HCT116 (cell line): ENCODE measurements around the gene PLA2G2D. TPM values are rescaled to one million over a fixed set of nuclear protein-coding genes. Genes with fewer than 3 reads are reported as not detected.

ENCODE experiments used
- ATAC-seq: fragments of 200-7000 bp; cut with Tn5 transposase; 2 replicates; pipeline ENCODE4 v1.9.1; 2020; ENCODE audit warnings: mild to moderate bottlenecking, moderate library complexity
- BruUV-seq: library from RNA; stranded (reverse); fragments of 400-500 nt; replicated peaks from 2 replicates; lab custom pipeline; 2021; lab: Mats Ljungman, UMichigan
- CTCF ChIA-PET: fragments of 300-600 bp; sonication (Branson Sonifier 250); formaldehyde crosslinking; loops from one replicate; lab custom pipeline; 2021; ENCODE audit warnings: antibody characterized with exemption; lab: Charles Lee
- POLR2A ChIA-PET: fragments of 300-600, 350-600 bp; sonication (Branson Sonifier 250); formaldehyde crosslinking; loops from one replicate; lab custom pipeline; 2021; ENCODE audit warnings: antibody characterized with exemption; lab: Charles Lee
- RAD21 ChIA-PET, 2 experiments: fragments of 300-600 bp; sonication (Branson Sonifier 250); formaldehyde crosslinking; loops; one replicate each; lab custom pipeline; 2023; ENCODE audit warnings: low total read pairs in 2 of 2; ENCODE audit not compliant: uncharacterized antibody in 2 of 2, unreplicated experiment in 2 of 2, low non-redundant PET in 1 of 2; lab: Charles Lee
- DNase-seq: peaks from one replicate; pipeline ENCODE4 v3.0.0-alpha.2; 2010; ENCODE audit warnings: low read depth, low spot score
- H2AFZ ChIP-seq: fragments of 200-600 bp; shearing (Covaris generic), sonication (generic); 2 replicates; pipeline ENCODE4 v1.6.1; 2017; ENCODE audit warnings: low read depth, mixed run types, mixed read lengths, antibody characterized with exemption, low read length; ENCODE audit not compliant: poor library complexity, severe bottlenecking
- H3K27ac ChIP-seq: 2 replicates; pipeline ENCODE4 v1.5.1; 2012; ENCODE audit warnings: low read depth, low read length
- H3K27me3 ChIP-seq: fragments of 200-600 bp; sonication (generic); 2 replicates; pipeline ENCODE4 v1.6.1; 2016; ENCODE audit warnings: mixed run types, low read length, mixed read lengths; ENCODE audit not compliant: insufficient read depth
- H3K36me3 ChIP-seq, 2 experiments: fragments of 200-500 bp in 1 of 2; fragments of 200-600 bp in 1 of 2; sonication (Bioruptor generic) in 1 of 2; sonication (generic) in 1 of 2; 2 replicates each; pipeline versions ENCODE4 v1.5.1 to v1.6.1; 2014 to 2016; ENCODE audit warnings: low read length in 2 of 2, inconsistent platforms in 1 of 2, mixed read lengths in 1 of 2, mixed run types in 1 of 2; ENCODE audit not compliant: insufficient read depth in 2 of 2, control insufficient read depth in 1 of 2
- H3K4me1 ChIP-seq, 2 experiments: fragments of 200-600 bp in 1 of 2; sonication (generic) in 1 of 2; 2 replicates each; pipeline versions ENCODE4 v1.5.1 to v1.6.1; 2012 to 2017; ENCODE audit warnings: low read length in 2 of 2, inconsistent platforms in 1 of 2, mild to moderate bottlenecking in 1 of 2, mixed read lengths in 1 of 2, mixed run types in 1 of 2, moderate library complexity in 1 of 2; ENCODE audit not compliant: insufficient read depth in 2 of 2, control insufficient read depth in 1 of 2
- H3K4me2 ChIP-seq: fragments of 200-600 bp; sonication (generic); 2 replicates; pipeline ENCODE4 v1.6.1; 2017; ENCODE audit warnings: mixed run types, low read length, mixed read lengths
- H3K4me3 ChIP-seq, 2 experiments: fragments of 200-600 bp in 1 of 2; sonication (generic) in 1 of 2; replicated peaks in 1 of 2; 2 replicates each; pipeline ENCODE4 v1.5.1; 2011 to 2016; ENCODE audit warnings: low read length in 2 of 2, control low read depth in 1 of 2, low read depth in 1 of 2, mild to moderate bottlenecking in 1 of 2, mixed read lengths in 1 of 2, mixed run types in 1 of 2
- H3K79me2 ChIP-seq: fragments of 200-600 bp; sonication (generic); 2 replicates; pipeline ENCODE4 v1.6.1; 2017; ENCODE audit warnings: mild to moderate bottlenecking, mixed run types, low read length, moderate library complexity, mixed read lengths; ENCODE audit not compliant: insufficient read depth
- H3K9ac ChIP-seq: fragments of 200-600 bp; sonication (generic); 2 replicates; pipeline ENCODE4 v1.6.1; 2016; ENCODE audit warnings: low read length, mixed read lengths
- H3K9me2 ChIP-seq: fragments of 200-600 bp; sonication (generic), shearing (Covaris generic); 2 replicates; pipeline ENCODE4 v1.6.1; 2017; ENCODE audit warnings: mixed run types, mild to moderate bottlenecking, moderate library complexity; ENCODE audit not compliant: insufficient read depth
- H3K9me3 ChIP-seq, 2 experiments: fragments of 200-500 bp in 1 of 2; fragments of 200-600 bp in 1 of 2; sonication (Bioruptor generic) in 1 of 2; sonication (generic) in 1 of 2; 2 replicates each; pipeline ENCODE4 v1.6.1; 2014 to 2017; ENCODE audit warnings: low read length in 2 of 2, mixed read lengths in 2 of 2, inconsistent platforms in 1 of 2, low read depth in 1 of 2, mild to moderate bottlenecking in 1 of 2, mixed run types in 1 of 2, moderate library complexity in 1 of 2; ENCODE audit not compliant: control insufficient read depth in 1 of 2, insufficient read depth in 1 of 2
- H4K20me1 ChIP-seq: fragments of 200-600 bp; sonication (generic), shearing (Covaris generic); 2 replicates; pipeline ENCODE4 v1.6.1; 2017; ENCODE audit warnings: mixed run types, mild to moderate bottlenecking, moderate library complexity; ENCODE audit not compliant: insufficient read depth
- ATF3 ChIP-seq: IDR thresholded peaks from 2 replicates; pipeline ENCODE4 v1.6.1; 2012
- CBX3 ChIP-seq: IDR thresholded peaks from 2 replicates; pipeline ENCODE4 v1.6.1; 2012; ENCODE audit warnings: low read depth
- CEBPB ChIP-seq: IDR thresholded peaks from 2 replicates; pipeline ENCODE4 v1.6.1; 2012; ENCODE audit warnings: low read depth
- CTCF ChIP-seq, 3 experiments: fragments of 200-600 bp in 1 of 3; sonication (generic) in 1 of 3; IDR thresholded peaks in 2 of 3; conservative IDR thresholded peaks in 1 of 3; 2 replicates each; pipeline ENCODE4 v1.5.1; 2012 to 2017; ENCODE audit warnings: low read depth in 2 of 3, low read length in 2 of 3, antibody characterized with exemption in 1 of 3, borderline replicate concordance in 1 of 3, control low read depth in 1 of 3, mild to moderate bottlenecking in 1 of 3, mixed read lengths in 1 of 3, mixed run types in 1 of 3, moderate library complexity in 1 of 3; ENCODE audit not compliant: insufficient read depth in 1 of 3
- ELF1 ChIP-seq: IDR thresholded peaks from 2 replicates; pipeline ENCODE4 v1.6.1; 2012; ENCODE audit warnings: low read depth, borderline replicate concordance
- EZH2 ChIP-seq: fragments of 200-600 bp; sonication (generic); IDR thresholded peaks from 2 replicates; pipeline ENCODE4 v1.6.1; 2017; ENCODE audit warnings: antibody characterized with exemption, mixed run types
- EZH2phosphoT487 ChIP-seq: fragments of 200-600 bp; IDR thresholded peaks from 2 replicates; pipeline ENCODE4 v1.6.1; 2018; ENCODE audit warnings: antibody characterized with exemption, borderline replicate concordance
- FOSL1 ChIP-seq: IDR thresholded peaks from 2 replicates; pipeline ENCODE4 v1.6.1; 2012; ENCODE audit warnings: low read depth
- JUND ChIP-seq: IDR thresholded peaks from 2 replicates; pipeline ENCODE4 v1.6.1; 2012
- MAX ChIP-seq: IDR thresholded peaks from 2 replicates; pipeline ENCODE4 v1.6.1; 2012
- SIN3A ChIP-seq: IDR thresholded peaks from 2 replicates; pipeline ENCODE4 v1.6.1; 2012; ENCODE audit warnings: low read depth
- SRF ChIP-seq: IDR thresholded peaks from 2 replicates; pipeline ENCODE4 v1.6.1; 2012; ENCODE audit warnings: low read depth
- YY1 ChIP-seq: IDR thresholded peaks from 2 replicates; pipeline ENCODE4 v1.6.1; 2011; ENCODE audit warnings: low read length, low read depth, moderate library complexity, mild to moderate bottlenecking; ENCODE audit not compliant: insufficient replicate concordance; ENCODE audit errors: extremely low read depth
- ZBTB33 ChIP-seq: IDR thresholded peaks from 2 replicates; pipeline ENCODE4 v1.6.1; 2011; ENCODE audit warnings: mild to moderate bottlenecking, low read length, moderate library complexity; ENCODE audit not compliant: insufficient replicate concordance; ENCODE audit errors: extremely low read depth
- ZFX ChIP-seq: fragments of 450-650 bp; IDR thresholded peaks from 2 replicates; pipeline ENCODE4 v1.6.1; 2017
- ZNF274 ChIP-seq: fragments of 200-500 bp; sonication (Bioruptor generic); IDR thresholded peaks from 2 replicates; pipeline ENCODE4 v1.6.1; 2014; ENCODE audit warnings: mild to moderate bottlenecking, low read depth, low read length, inconsistent platforms
- intact Hi-C: fragments of 100-400 bp; cut with micrococcal nuclease; formaldehyde crosslinking; loops from 2 replicates; pipeline ENCODE4 v1.10.0; 2022
- total RNA-seq: library from RNA; stranded (reverse); gene quantifications from one replicate; pipeline ENCODE4 v1.2.1, GENCODE V29; 2021; ENCODE audit not compliant: unreplicated experiment

PLA2G2D gene
- total RNA-seq, 1 experiment from 2014 or later, result not detected

GRCh38 chr1:20124456-20125057 is 5.2 kb upstream of the PLA2G2D start (continued):
- TF ChIP-seq CTCF (IDR thresholded peaks at IDR 0.05 in 2 of 3, conservative IDR thresholded peaks at IDR 0.05 in 1 of 3; ENCODE audit: borderline replicate concordance in 1 of 3, insufficient read depth in 1 of 3, low read depth in 2 of 3, low read length in 2 of 3), result no peak
- TF ChIP-seq ATF3, result no peak
- TF ChIP-seq ZFX, result no peak
- no peak for TF ChIP-seq SIN3A
- TF ChIP-seq MAX, result no peak
- TF ChIP-seq EZH2, result no peak
- 0 out of 2 replicates have a peak, but pooled peaks have one; percentile 33 for TF ChIP-seq CBX3
- TF ChIP-seq ELF1, result no peak
- TF ChIP-seq EZH2phosphoT487, result no peak
- TF ChIP-seq YY1, result no peak

- BruUV-seq, result no TSS peak
- no peak overlapping the region for H3K9ac ChIP-seq
- peaks cover 9 to 21% of the 10 kb centered on the region in 2 experiments for H3K4me1 ChIP-seq
- peak overlapping the region; percentile 48 for H3K4me2 ChIP-seq
- intact Hi-C loops, result no loop called here
- RAD21 ChIA-PET, result interaction anchor here in 1 of 2 experiments (0.7 kb wide), 1 partner anchor 132 kb away, joined by 3 read pairs; no protein-coding TSS in a partner anchor
- H3K9me3 ChIP-seq, result no peaks in the 10 kb centered on the region
- H3K27ac ChIP-seq, result no peak overlapping the region
- no peaks in the 10 kb centered on the region for H4K20me1 ChIP-seq
- peak overlapping the region; percentile 60 for H2AFZ ChIP-seq
- no peaks in the 10 kb centered on the region for H3K79me2 ChIP-seq
- no peaks in the 10 kb centered on the region for H3K9me2 ChIP-seq
- POLR2A ChIA-PET, result no interaction called here
- no peaks in the 10 kb centered on the region for H3K36me3 ChIP-seq
- ATAC-seq, result peak; percentile 19; the same call in 1 of the 2 replicates
- no peaks in the 10 kb centered on the region for H3K27me3 ChIP-seq
- no peak overlapping the region for H3K4me3 ChIP-seq
- no peak for DNase-seq
- CTCF ChIA-PET, result interaction anchor here (1.4 kb wide), 1 partner anchor 22 kb away, joined by 3 read pairs; no protein-coding TSS in a partner anchor
- no peak for TF ChIP-seq CEBPB
- no peak for TF ChIP-seq JUND
- TF ChIP-seq ZBTB33, result no peak
- TF ChIP-seq SRF, result no peak
- no peak for TF ChIP-seq EZH2
- TF ChIP-seq MAX, result no peak
- no peak for TF ChIP-seq ELF1
- TF ChIP-seq FOSL1, result no peak
- no peak for TF ChIP-seq SIN3A
- TF ChIP-seq ZFX, result no peak
- no peak for TF ChIP-seq CBX3
- TF ChIP-seq ZNF274, result no peak
- no peak for TF ChIP-seq YY1
Observed at GRCh38 chr1:20123722-20124455, 4.6 kb upstream of the PLA2G2D start.
